ENCODE results near the gene COASY.

The COASY gene

GRCh38 chr17:42571435-42572225 lies 9.7 kb downstream of the COASY start:
- no peak overlapping the region for H3K4me3 ChIP-seq (ENCODE audit: low read depth, low read length, poor library complexity, severe bottlenecking)
- peaks cover 22% of the 10 kb centered on the region for H3K4me1 ChIP-seq (ENCODE audit: insufficient read depth, low read length, severe bottlenecking)
- H3K9ac ChIP-seq (ENCODE audit: low read length), result no peak overlapping the region
- TF ChIP-seq CTCF (IDR thresholded peaks at IDR 0.05; ENCODE audit: low read length) (no peak), EZH2 (IDR thresholded peaks at IDR 0.05; ENCODE audit: borderline replicate concordance, low read length) (no peak)
- H3F3A ChIP-seq (ENCODE audit: insufficient read depth, low read length), result no peaks in the 10 kb centered on the region; the same call in 1 of the 2 replicates
- peaks cover 74% of the 10 kb centered on the region for H3K36me3 ChIP-seq (ENCODE audit: insufficient read depth, low read length)
- no peaks in the 10 kb centered on the region for H4K20me1 ChIP-seq (ENCODE audit: insufficient read depth, low read length)
- H3K9me3 ChIP-seq (ENCODE audit: low read length), result no peaks in the 10 kb centered on the region
- no peak overlapping the region for H3K4me2 ChIP-seq (ENCODE audit: low read length)
- H3K27me3 ChIP-seq (ENCODE audit: insufficient read depth, low read length), result no peaks in the 10 kb centered on the region
- no peak overlapping the region for H2AFZ ChIP-seq (ENCODE audit: low read length)
- H3K27ac ChIP-seq (ENCODE audit: low read depth, low read length, poor library complexity, severe bottlenecking), result no peak overlapping the region
- no peaks in the 10 kb centered on the region for H3K9me2 ChIP-seq (ENCODE audit: low read depth, low read length)
- H3K79me2 ChIP-seq (ENCODE audit: insufficient read depth, low read length), result no peaks in the 10 kb centered on the region

GRCh38 chr17:42573095-42573494 lies 11.1 kb downstream of the COASY start:
- H3K27me3 ChIP-seq (ENCODE audit: insufficient read depth, low read length), result no peaks in the 10 kb centered on the region

GRCh38 chr17:42574463-42574862 lies 12.5 kb downstream of the COASY start:
- Histone ChIP-seq H4K20me1 (ENCODE audit: insufficient read depth, low read length) (no peaks in the 10 kb centered on the region), H3K9ac (ENCODE audit: low read length) (no peak overlapping the region), H3K36me3 (ENCODE audit: insufficient read depth, low read length) (peaks cover 61% of the 10 kb centered on the region), H3K4me3 (ENCODE audit: low read depth, low read length, poor library complexity, severe bottlenecking) (no peak overlapping the region), H3F3A (ENCODE audit: insufficient read depth, low read length) (0 out of 2 replicates have a peak, but pooled peaks cover 4% of the 10 kb centered on the region), H3K27ac (ENCODE audit: low read depth, low read length, poor library complexity, severe bottlenecking) (no peak overlapping the region), H3K9me2 (ENCODE audit: low read depth, low read length) (no peaks in the 10 kb centered on the region), H3K4me2 (ENCODE audit: low read length) (no peak overlapping the region), H3K9me3 (ENCODE audit: low read length) (no peaks in the 10 kb centered on the region), H2AFZ (ENCODE audit: low read length) (no peak overlapping the region), H3K4me1 (ENCODE audit: insufficient read depth, low read length, severe bottlenecking) (peaks cover 31% of the 10 kb centered on the region), H3K27me3 (ENCODE audit: insufficient read depth, low read length) (no peaks in the 10 kb centered on the region), H3K79me2 (ENCODE audit: insufficient read depth, low read length) (no peaks in the 10 kb centered on the region)
- TF ChIP-seq EZH2 (IDR thresholded peaks at IDR 0.05; ENCODE audit: borderline replicate concordance, low read length) (no peak), CTCF (IDR thresholded peaks at IDR 0.05; ENCODE audit: low read length) (no peak)

More at GRCh38 chr17:42573095-42573494, 11.1 kb downstream of the COASY start:
- Histone ChIP-seq H3K79me2 (ENCODE audit: insufficient read depth, low read length) (no peaks in the 10 kb centered on the region), H3K4me3 (ENCODE audit: low read depth, low read length, poor library complexity, severe bottlenecking) (no peak overlapping the region), H3K9ac (ENCODE audit: low read length) (no peak overlapping the region), H4K20me1 (ENCODE audit: insufficient read depth, low read length) (no peaks in the 10 kb centered on the region), H3K27ac (ENCODE audit: low read depth, low read length, poor library complexity, severe bottlenecking) (no peak overlapping the region), H3K9me2 (ENCODE audit: low read depth, low read length) (no peaks in the 10 kb centered on the region), H3K4me1 (ENCODE audit: insufficient read depth, low read length, severe bottlenecking) (peaks cover 23% of the 10 kb centered on the region), H2AFZ (ENCODE audit: low read length) (no peak overlapping the region), H3K9me3 (ENCODE audit: low read length) (no peaks in the 10 kb centered on the region), H3K4me2 (ENCODE audit: low read length) (no peak overlapping the region), H3F3A (ENCODE audit: insufficient read depth, low read length) (no peaks in the 10 kb centered on the region; the same call in 1 of the 2 replicates), H3K36me3 (ENCODE audit: insufficient read depth, low read length) (peaks cover 70% of the 10 kb centered on the region)
- TF ChIP-seq EZH2 (IDR thresholded peaks at IDR 0.05; ENCODE audit: borderline replicate concordance, low read length), result no peak
- TF ChIP-seq CTCF (IDR thresholded peaks at IDR 0.05; ENCODE audit: low read length), result no peak

All from OCI-LY1 (cell line).